Karpas-422 (cell line): ENCODE measurements around the gene DTD1. TPM values are rescaled to one million over a fixed set of nuclear protein-coding genes. Genes with fewer than 3 reads are reported as not detected.

Experiments
- DNase-seq: peaks from one replicate; pipeline ENCODE4 v3.0.0-alpha.2; 2015
- H2AFZ ChIP-seq: fragments of 200-600 bp; sonication (generic); 2 replicates; pipeline ENCODE4 v1.6.1; 2014; ENCODE audit warnings: antibody characterized with exemption, low read length, mixed read lengths
- H3K27ac ChIP-seq: fragments of 200-600 bp; sonication (generic); 2 replicates; pipeline ENCODE4 v1.5.1; 2014; ENCODE audit warnings: mild to moderate bottlenecking, low read length, moderate library complexity
- H3K27me3 ChIP-seq: fragments of 200-600 bp; sonication (generic); 2 replicates; pipeline ENCODE4 v1.6.1; 2014; ENCODE audit warnings: low read length, mixed read lengths
- H3K36me3 ChIP-seq: fragments of 200-600 bp; sonication (generic); 2 replicates; pipeline ENCODE4 v1.6.1; 2014; ENCODE audit warnings: low read length, mixed read lengths; ENCODE audit not compliant: insufficient read depth
- H3K4me1 ChIP-seq: fragments of 200-600 bp; sonication (generic); 2 replicates; pipeline ENCODE4 v1.6.1; 2014; ENCODE audit warnings: mild to moderate bottlenecking, low read length, mixed read lengths
- H3K4me2 ChIP-seq: fragments of 200-600 bp; sonication (generic); 2 replicates; pipeline ENCODE4 v1.6.1; 2014; ENCODE audit warnings: low read length, low read depth, mild to moderate bottlenecking; ENCODE audit not compliant: poor library complexity, severe bottlenecking
- H3K4me3 ChIP-seq: fragments of 200-600 bp; sonication (generic); 2 replicates; pipeline ENCODE4 v1.5.1; 2014; ENCODE audit warnings: mild to moderate bottlenecking, antibody characterized with exemption, low read length, mixed read lengths
- H3K79me2 ChIP-seq: fragments of 200-600 bp; sonication (generic); 2 replicates; pipeline ENCODE4 v1.6.1; 2014; ENCODE audit warnings: mild to moderate bottlenecking, low read length, mixed read lengths
- H3K9ac ChIP-seq: fragments of 200-600 bp; sonication (generic); 2 replicates; pipeline ENCODE4 v1.6.0; 2014; ENCODE audit warnings: low read length
- H3K9me2 ChIP-seq: fragments of 200-600 bp; sonication (generic), shearing (Covaris generic); replicated peaks from 2 replicates; pipeline ENCODE4 v1.6.0; 2014; ENCODE audit warnings: mild to moderate bottlenecking, low read length, moderate library complexity; ENCODE audit not compliant: insufficient read depth
- H3K9me3 ChIP-seq: fragments of 300-700, 200-600 bp; sonication (generic); 2 replicates; pipeline ENCODE4 v1.6.1; 2014; ENCODE audit warnings: low read length, mixed read lengths
- H4K20me1 ChIP-seq: fragments of 200-600 bp; sonication (generic); 2 replicates; pipeline ENCODE4 v1.6.1; 2014; ENCODE audit warnings: mild to moderate bottlenecking, antibody characterized with exemption, low read length, low read depth; ENCODE audit not compliant: insufficient read depth
- total RNA-seq: library from RNA; depleted of rRNA; stranded (reverse); fragments of >200 nt; shearing (Covaris generic); gene quantifications from 2 replicates; pipeline ENCODE4 v1.2.3, GENCODE V29; 2014; ENCODE audit warnings: low replicate concordance

The DTD1 gene
- total RNA-seq, 1 experiment from 2014 or later, result 84.9 TPM

- Histone ChIP-seq H3K4me1 (peaks cover 20% of the 10 kb centered on the region), H3K27me3 (no peaks in the 10 kb centered on the region), H4K20me1 (no peaks in the 10 kb centered on the region), H3K27ac (no peak overlapping the region), H3K36me3 (no peaks in the 10 kb centered on the region), H3K9me3 (no peaks in the 10 kb centered on the region), H2AFZ (no peak overlapping the region), H3K9ac (no peak overlapping the region), H3K9me2 (no peaks in the 10 kb centered on the region), H3K79me2 (peaks cover 4% of the 10 kb centered on the region), H3K4me2 (no peak overlapping the region), H3K4me3 (no peak overlapping the region)
- no peak for DNase-seq
These were observed 152.9 kb downstream of the DTD1 start for GRCh38 chr20:18740726-18741125.

GRCh38 chr20:18742841-18743240 is 155.0 kb downstream of the DTD1 start:
- no peak overlapping the region for H3K27ac ChIP-seq
- peaks cover 4% of the 10 kb centered on the region for H3K79me2 ChIP-seq
- no peaks in the 10 kb centered on the region for H3K9me2 ChIP-seq
- no peaks in the 10 kb centered on the region for H3K9me3 ChIP-seq
- no peak overlapping the region for H3K4me2 ChIP-seq
- DNase-seq, result no peak
- H2AFZ ChIP-seq, result no peak overlapping the region
- peaks cover 20% of the 10 kb centered on the region for H3K4me1 ChIP-seq
- H3K27me3 ChIP-seq, result no peaks in the 10 kb centered on the region
- H4K20me1 ChIP-seq, result no peaks in the 10 kb centered on the region
- H3K36me3 ChIP-seq, result no peaks in the 10 kb centered on the region
- H3K4me3 ChIP-seq, result no peak overlapping the region
- no peak overlapping the region for H3K9ac ChIP-seq

- DNase-seq, result no peak
- Histone ChIP-seq H3K36me3 (no peaks in the 10 kb centered on the region), H3K27ac (no peak overlapping the region), H3K27me3 (no peaks in the 10 kb centered on the region), H3K4me2 (no peak overlapping the region), H2AFZ (no peak overlapping the region), H4K20me1 (peaks cover 2% of the 10 kb centered on the region; the same call in 1 of the 2 replicates), H3K9ac (no peak overlapping the region), H3K4me3 (no peak overlapping the region), H3K9me2 (no peaks in the 10 kb centered on the region), H3K9me3 (no peaks in the 10 kb centered on the region), H3K4me1 (peaks cover 20% of the 10 kb centered on the region), H3K79me2 (peaks cover 4% of the 10 kb centered on the region)
These were observed 156.0 kb downstream of the DTD1 start for GRCh38 chr20:18743665-18744440.

- Histone ChIP-seq H3K4me1 (peaks cover 23% of the 10 kb centered on the region), H3K4me2 (no peak overlapping the region), H3K36me3 (no peaks in the 10 kb centered on the region), H4K20me1 (peaks cover 13% of the 10 kb centered on the region; the same call in 1 of the 2 replicates), H3K4me3 (no peak overlapping the region), H3K9me2 (no peaks in the 10 kb centered on the region), H3K27me3 (no peaks in the 10 kb centered on the region), H3K9me3 (no peaks in the 10 kb centered on the region), H2AFZ (no peak overlapping the region), H3K9ac (no peak overlapping the region), H3K79me2 (no peaks in the 10 kb centered on the region), H3K27ac (no peak overlapping the region)
- DNase-seq, result no peak
These were observed 159.2 kb downstream of the DTD1 start for GRCh38 chr20:18747090-18747489.

GRCh38 chr20:18748987-18749386 is 161.1 kb downstream of the DTD1 start:
- Histone ChIP-seq H3K79me2 (no peaks in the 10 kb centered on the region), H3K9me2 (no peaks in the 10 kb centered on the region), H3K9ac (no peak overlapping the region), H2AFZ (no peak overlapping the region), H3K27ac (no peak overlapping the region), H3K4me2 (no peak overlapping the region), H3K4me1 (peaks cover 23% of the 10 kb centered on the region), H3K36me3 (no peaks in the 10 kb centered on the region), H3K4me3 (no peak overlapping the region), H4K20me1 (peaks cover 15% of the 10 kb centered on the region; the same call in 1 of the 2 replicates), H3K27me3 (no peaks in the 10 kb centered on the region), H3K9me3 (no peaks in the 10 kb centered on the region)
- DNase-seq, result no peak

GRCh38 chr20:18749528-18749927 is 161.7 kb downstream of the DTD1 start:
- Histone ChIP-seq H3K36me3 (no peaks in the 10 kb centered on the region), H3K4me3 (no peak overlapping the region), H3K79me2 (no peaks in the 10 kb centered on the region), H3K9me2 (no peaks in the 10 kb centered on the region), H2AFZ (no peak overlapping the region), H3K27me3 (no peaks in the 10 kb centered on the region), H3K4me1 (peaks cover 23% of the 10 kb centered on the region), H3K9me3 (no peaks in the 10 kb centered on the region), H3K27ac (no peak overlapping the region), H3K4me2 (no peak overlapping the region), H3K9ac (no peak overlapping the region), H4K20me1 (peaks cover 16% of the 10 kb centered on the region; the same call in 1 of the 2 replicates)
- DNase-seq, result no peak

GRCh38 chr20:18750735-18751134 is 162.9 kb downstream of the DTD1 start:
- peaks cover 16% of the 10 kb centered on the region; the same call in 1 of the 2 replicates for H4K20me1 ChIP-seq
- no peaks in the 10 kb centered on the region for H3K9me3 ChIP-seq
- H3K9ac ChIP-seq, result no peak overlapping the region
- H3K79me2 ChIP-seq, result no peaks in the 10 kb centered on the region
- H3K9me2 ChIP-seq, result no peaks in the 10 kb centered on the region
- peaks cover 23% of the 10 kb centered on the region for H3K4me1 ChIP-seq
- H3K4me2 ChIP-seq, result no peak overlapping the region
- no peak overlapping the region for H3K4me3 ChIP-seq
- no peaks in the 10 kb centered on the region for H3K27me3 ChIP-seq
- H3K27ac ChIP-seq, result no peak overlapping the region
- H3K36me3 ChIP-seq, result no peaks in the 10 kb centered on the region
- no peak for DNase-seq
- H2AFZ ChIP-seq, result no peak overlapping the region

- no peak overlapping the region for H3K27ac ChIP-seq
- H2AFZ ChIP-seq, result no peak overlapping the region
- H3K9me2 ChIP-seq, result no peaks in the 10 kb centered on the region
- H3K9me3 ChIP-seq, result no peaks in the 10 kb centered on the region
- H3K79me2 ChIP-seq, result no peaks in the 10 kb centered on the region
- no peak for DNase-seq
- no peaks in the 10 kb centered on the region for H3K27me3 ChIP-seq
- no peaks in the 10 kb centered on the region for H3K36me3 ChIP-seq
- H3K4me1 ChIP-seq, result peaks cover 20% of the 10 kb centered on the region
- H3K4me3 ChIP-seq, result no peak overlapping the region
- H3K9ac ChIP-seq, result no peak overlapping the region
- peaks cover 12% of the 10 kb centered on the region; the same call in 1 of the 2 replicates for H4K20me1 ChIP-seq
- H3K4me2 ChIP-seq, result no peak overlapping the region
These were observed 166.3 kb downstream of the DTD1 start for GRCh38 chr20:18754030-18754652.
